Right lobe of liver (tissue), 4 donors: ENCODE results near the gene FAM13B.

ENCODE experiments used
- POLR2A ChIP-seq: fragments of 450-650 bp; IDR thresholded peaks from one replicate; pipeline ENCODE4 v1.6.1; 2017; ENCODE audit warnings: antibody characterized with exemption, mild to moderate bottlenecking
- TF ChIP-seq, protein P1 (sequence below), 4 donors: fragments of 200-600 bp in 3 of 4; fragments of 450-650 bp in 1 of 4; IDR thresholded peaks; one replicate each; pipeline versions ENCODE4 v1.5.1 to v1.8.0; 2016 to 2022; ENCODE audit warnings: antibody characterized with exemption in 4 of 4, mild to moderate bottlenecking in 2 of 4
- donor health status: DM: no; HTN: no; CAD: no.
- donor health status: DM: no; HTN: no; CAD: no.
- donor health status: DM: no; HTN: yes; CAD: no.

DNA sequence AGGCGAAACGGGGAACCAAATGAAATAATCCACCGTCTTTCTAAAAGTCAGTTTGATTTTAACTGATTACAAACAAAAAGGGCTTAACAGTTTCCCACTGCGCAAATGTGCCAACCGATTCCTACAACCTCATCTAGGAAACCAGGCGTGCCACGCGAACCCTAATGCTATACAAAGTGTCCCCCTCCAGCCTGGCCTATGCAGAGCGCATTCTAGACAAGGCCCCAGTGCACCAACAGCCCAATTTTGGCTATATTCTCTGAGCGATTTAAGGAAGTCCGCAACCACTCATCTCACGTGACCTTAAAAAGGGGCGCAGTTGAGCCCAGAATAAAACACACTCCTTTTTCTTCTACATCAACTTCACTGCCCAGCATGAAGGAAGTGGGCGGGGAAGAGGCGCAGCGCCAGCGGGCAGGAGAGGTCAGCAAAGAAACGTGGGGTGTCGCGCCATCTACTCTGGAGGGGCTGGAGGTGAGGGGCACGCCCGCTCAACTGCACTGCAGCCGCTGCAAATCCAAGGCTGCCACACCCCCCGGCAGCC lies 779 bp downstream of the FAM13B start:
- TF ChIP-seq, protein P1, sequence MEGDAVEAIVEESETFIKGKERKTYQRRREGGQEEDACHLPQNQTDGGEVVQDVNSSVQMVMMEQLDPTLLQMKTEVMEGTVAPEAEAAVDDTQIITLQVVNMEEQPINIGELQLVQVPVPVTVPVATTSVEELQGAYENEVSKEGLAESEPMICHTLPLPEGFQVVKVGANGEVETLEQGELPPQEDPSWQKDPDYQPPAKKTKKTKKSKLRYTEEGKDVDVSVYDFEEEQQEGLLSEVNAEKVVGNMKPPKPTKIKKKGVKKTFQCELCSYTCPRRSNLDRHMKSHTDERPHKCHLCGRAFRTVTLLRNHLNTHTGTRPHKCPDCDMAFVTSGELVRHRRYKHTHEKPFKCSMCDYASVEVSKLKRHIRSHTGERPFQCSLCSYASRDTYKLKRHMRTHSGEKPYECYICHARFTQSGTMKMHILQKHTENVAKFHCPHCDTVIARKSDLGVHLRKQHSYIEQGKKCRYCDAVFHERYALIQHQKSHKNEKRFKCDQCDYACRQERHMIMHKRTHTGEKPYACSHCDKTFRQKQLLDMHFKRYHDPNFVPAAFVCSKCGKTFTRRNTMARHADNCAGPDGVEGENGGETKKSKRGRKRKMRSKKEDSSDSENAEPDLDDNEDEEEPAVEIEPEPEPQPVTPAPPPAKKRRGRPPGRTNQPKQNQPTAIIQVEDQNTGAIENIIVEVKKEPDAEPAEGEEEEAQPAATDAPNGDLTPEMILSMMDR (IDR thresholded peaks at IDR 0.05) = no peak
- no peak for TF ChIP-seq POLR2A
